H1 (cell line): Measurements from ENCODE around the gene PFKFB3. TPM values are rescaled to one million over a fixed set of nuclear protein-coding genes. Genes with fewer than 3 reads are reported as not detected.

Source experiments
- CTCF ChIA-PET: fragments of 300-600 bp; sonication (Branson Sonifier 250); formaldehyde crosslinking; loops from one replicate; lab custom pipeline; 2021; ENCODE audit not compliant: partially characterized antibody; lab: Charles Lee
- POLR2A ChIA-PET: fragments of 300-600 bp; sonication (Branson Sonifier 250); formaldehyde crosslinking; loops from one replicate; lab custom pipeline; 2021; ENCODE audit warnings: inconsistent platforms; ENCODE audit not compliant: partially characterized antibody; lab: Charles Lee
- DNase-seq, 2 experiments: peaks; one replicate each; pipeline versions ENCODE4 v3.0.0 to v3.0.0-alpha.2; 2010 to 2022; ENCODE audit warnings: low spot score in 2 of 2, low read depth in 1 of 2, mixed read lengths in 1 of 2
- FAIRE-seq: peaks from 2 replicates; lab custom pipeline; 2011; peaks lifted over from hg19 to GRCh38; lab: Jason Lieb, UNC
- H2AFZ ChIP-seq: 2 replicates; pipeline ENCODE4 v1.8.1; 2012; ENCODE audit warnings: low read length, inconsistent platforms
- H2AK5ac ChIP-seq: 2 replicates; pipeline ENCODE4 v1.6.1; 2013; ENCODE audit warnings: low read depth, low read length
- H2BK120ac ChIP-seq: replicated peaks from 2 replicates; pipeline ENCODE3; 2013; ENCODE audit warnings: low read depth, low read length, inconsistent platforms
- H2BK12ac ChIP-seq: 2 replicates; pipeline ENCODE4 v1.6.1; 2013; ENCODE audit warnings: low read depth, low read length
- H2BK15ac ChIP-seq: 2 replicates; pipeline ENCODE4 v1.6.1; 2013; ENCODE audit warnings: low read length
- H2BK20ac ChIP-seq: 2 replicates; pipeline ENCODE4 v1.6.1; 2013; ENCODE audit warnings: low read length
- H2BK5ac ChIP-seq: 2 replicates; pipeline ENCODE4 v1.6.1; 2013; ENCODE audit warnings: low read depth, low read length
- H3K14ac ChIP-seq: 2 replicates; pipeline ENCODE4 v1.6.1; 2013; ENCODE audit warnings: inconsistent platforms; ENCODE audit not compliant: insufficient read length
- H3K18ac ChIP-seq: 2 replicates; pipeline ENCODE4 v1.6.1; 2013; ENCODE audit warnings: low read length; ENCODE audit errors: extremely low read depth
- H3K23ac ChIP-seq: 2 replicates; pipeline ENCODE4 v1.6.1; 2013; ENCODE audit warnings: inconsistent platforms; ENCODE audit not compliant: insufficient read length
- H3K23me2 ChIP-seq: 2 replicates; pipeline ENCODE4 v1.6.1; 2013; ENCODE audit warnings: low read depth, low read length
- H3K27ac ChIP-seq: 2 replicates; pipeline ENCODE4 v1.6.1; 2011; ENCODE audit warnings: low read depth, low read length, inconsistent platforms
- H3K27me3 ChIP-seq, 4 experiments: replicated peaks in 1 of 4; 1 replicate in 1 of 4; 2 replicates in 3 of 4; pipeline versions ENCODE4 v1.6.1 to v1.8.1; 2011 to 2013; ENCODE audit warnings: low read length in 3 of 4, mild to moderate bottlenecking in 3 of 4, inconsistent platforms in 2 of 4, mixed read lengths in 2 of 4, moderate library complexity in 1 of 4; ENCODE audit not compliant: control insufficient read depth in 3 of 4, insufficient read depth in 3 of 4; ENCODE audit errors: extremely low read depth in 1 of 4
- H3K36me3 ChIP-seq, 4 experiments: 2 replicates each; pipeline versions ENCODE4 v1.6.1 to v1.8.1; 2011 to 2013; ENCODE audit warnings: mild to moderate bottlenecking in 4 of 4, low read length in 3 of 4, moderate library complexity in 2 of 4, control low read depth in 1 of 4, inconsistent platforms in 1 of 4; ENCODE audit not compliant: insufficient read depth in 4 of 4, control insufficient read depth in 2 of 4
- H3K4ac ChIP-seq: replicated peaks from 2 replicates; pipeline ENCODE3; 2013; ENCODE audit warnings: low read length, low read depth, mixed read lengths, inconsistent platforms; ENCODE audit not compliant: insufficient read length
- H3K4me1 ChIP-seq, 4 experiments: replicated peaks in 1 of 4; 1 replicate in 1 of 4; 2 replicates in 3 of 4; pipeline versions ENCODE4 v1.6.1 to v1.8.1; 2011 to 2013; ENCODE audit warnings: low read length in 3 of 4, inconsistent platforms in 2 of 4, mixed read lengths in 1 of 4; ENCODE audit not compliant: insufficient read depth in 4 of 4, control insufficient read depth in 3 of 4
- H3K4me2 ChIP-seq, 2 experiments: 2 replicates each; pipeline versions ENCODE4 v1.6.1 to v1.8.1; 2011 to 2013; ENCODE audit warnings: low read depth in 2 of 2, low read length in 2 of 2, control low read depth in 1 of 2, inconsistent platforms in 1 of 2, mild to moderate bottlenecking in 1 of 2; ENCODE audit not compliant: insufficient read depth in 1 of 2
- H3K4me3 ChIP-seq, 4 experiments: fragments of 200-600, 300-600 bp in 1 of 4; sonication (generic), shearing (Covaris generic), sonication (Bioruptor Twin) in 1 of 4; 2 replicates each; pipeline versions ENCODE4 v1.5.1 to v1.8.1; 2011 to 2016; ENCODE audit warnings: low read length in 4 of 4, low read depth in 3 of 4, control low read depth in 2 of 4, inconsistent platforms in 2 of 4, mild to moderate bottlenecking in 2 of 4, mixed read lengths in 1 of 4, moderate library complexity in 1 of 4; ENCODE audit not compliant: insufficient read depth in 2 of 4; ENCODE audit errors: extremely low read depth in 1 of 4
- H3K56ac ChIP-seq: replicated peaks from 2 replicates; pipeline ENCODE3; 2013; ENCODE audit warnings: low read depth, mild to moderate bottlenecking, mixed read lengths, low read length, inconsistent platforms; ENCODE audit not compliant: insufficient read length
- H3K79me1 ChIP-seq: 2 replicates; pipeline ENCODE4 v1.6.1; 2013; ENCODE audit warnings: low read depth, low read length, control low read depth
- H3K79me2 ChIP-seq, 2 experiments: 2 replicates each; pipeline versions ENCODE4 v1.6.1 to v1.8.1; 2012 to 2013; ENCODE audit warnings: low read length in 2 of 2, mild to moderate bottlenecking in 2 of 2, inconsistent platforms in 1 of 2; ENCODE audit not compliant: insufficient read depth in 2 of 2, control insufficient read depth in 1 of 2
- H3K9ac ChIP-seq, 4 experiments: replicated peaks in 1 of 4; 1 replicate in 1 of 4; 2 replicates in 3 of 4; pipeline versions ENCODE4 v1.6.1 to v1.8.1; 2011 to 2013; ENCODE audit warnings: low read depth in 3 of 4, low read length in 3 of 4, control low read depth in 2 of 4, mild to moderate bottlenecking in 2 of 4, moderate library complexity in 2 of 4, inconsistent platforms in 1 of 4; ENCODE audit errors: extremely low read depth in 1 of 4
- H3K9me3 ChIP-seq, 2 experiments: 2 replicates each; pipeline versions ENCODE4 v1.6.1 to v1.8.1; 2012 to 2013; ENCODE audit warnings: mild to moderate bottlenecking in 2 of 2, moderate library complexity in 2 of 2, control low read depth in 1 of 2, inconsistent platforms in 1 of 2, low read depth in 1 of 2, low read length in 1 of 2, mixed read lengths in 1 of 2; ENCODE audit not compliant: insufficient read depth in 2 of 2
- H4K20me1 ChIP-seq, 2 experiments: replicated peaks in 1 of 2; 2 replicates each; pipeline versions ENCODE3 to v1.8.1; 2011 to 2013; ENCODE audit warnings: inconsistent platforms in 2 of 2, low read length in 2 of 2, mild to moderate bottlenecking in 1 of 2; ENCODE audit not compliant: insufficient read depth in 2 of 2, control insufficient read depth in 1 of 2
- H4K5ac ChIP-seq: 2 replicates; pipeline ENCODE4 v1.6.1; 2013; ENCODE audit warnings: low read length, low read depth, mixed read lengths, inconsistent platforms; ENCODE audit not compliant: insufficient read length
- H4K8ac ChIP-seq: 2 replicates; pipeline ENCODE4 v1.8.0; 2013; ENCODE audit warnings: mild to moderate bottlenecking, moderate library complexity, low read length, inconsistent platforms; ENCODE audit not compliant: insufficient read depth; ENCODE audit errors: extremely low read depth
- H4K91ac ChIP-seq: replicated peaks from 2 replicates; pipeline ENCODE3; 2013; ENCODE audit warnings: low read length, mixed read lengths, inconsistent platforms; ENCODE audit not compliant: insufficient read length
- ATF2 ChIP-seq: IDR thresholded peaks from 2 replicates; pipeline ENCODE4 v1.6.1; 2012; ENCODE audit warnings: low read length, inconsistent platforms
- CTBP2 ChIP-seq: IDR thresholded peaks from 2 replicates; pipeline ENCODE4 v1.7.0; 2011; ENCODE audit warnings: borderline replicate concordance, mild to moderate bottlenecking, moderate library complexity, mixed read lengths, low read length; ENCODE audit not compliant: insufficient read depth, insufficient read length
- KDM4A ChIP-seq: IDR thresholded peaks from one replicate; pipeline ENCODE4 v1.7.1; 2012; ENCODE audit warnings: low read depth, mild to moderate bottlenecking, moderate library complexity, low read length, inconsistent platforms; ENCODE audit not compliant: severe bottlenecking
- KDM5A ChIP-seq: fragments of 200-600 bp; IDR thresholded peaks from 2 replicates; pipeline ENCODE4 v1.7.1; 2012; ENCODE audit warnings: mild to moderate bottlenecking, low read length, inconsistent platforms, mixed read lengths
- NANOG ChIP-seq: IDR thresholded peaks from 2 replicates; pipeline ENCODE4 v1.6.1; 2011; ENCODE audit warnings: low read length, low read depth, mild to moderate bottlenecking, inconsistent platforms; ENCODE audit not compliant: insufficient read depth, poor library complexity, severe bottlenecking
- NRF1 ChIP-seq: IDR thresholded peaks from 2 replicates; pipeline ENCODE4 v1.6.1; 2011; ENCODE audit warnings: mild to moderate bottlenecking, low read depth, low read length, improper control_type of control experiment
- POLR2A ChIP-seq, 2 experiments: IDR thresholded peaks; 1 replicate in 1 of 2; 2 replicates in 1 of 2; pipeline ENCODE4 v1.6.1; 2011; ENCODE audit warnings: low read depth in 2 of 2, low read length in 2 of 2, mild to moderate bottlenecking in 2 of 2; ENCODE audit errors: control extremely low read depth in 1 of 2
- SRF ChIP-seq: IDR thresholded peaks from 2 replicates; pipeline ENCODE4 v1.6.1; 2011; ENCODE audit warnings: mild to moderate bottlenecking, low read depth, low read length, moderate library complexity
- TCF12 ChIP-seq: IDR thresholded peaks from 2 replicates; pipeline ENCODE4 v1.6.1; 2011; ENCODE audit warnings: low read depth, mild to moderate bottlenecking, low read length
- USF2 ChIP-seq: IDR thresholded peaks from 2 replicates; pipeline ENCODE4 v1.6.1; 2011; ENCODE audit warnings: low read length, improper control_type of control experiment
- YY1 ChIP-seq: IDR thresholded peaks from 2 replicates; pipeline ENCODE4 v1.6.1; 2011; ENCODE audit warnings: low read depth, mild to moderate bottlenecking, low read length
- WGBS, 2 experiments: shearing (Covaris generic) in 1 of 2; methylation state at CpG; one replicate each; pipeline versions ENCODE4 v1.1.6 to v1.1.7; 2013 to 2015; ENCODE audit warnings: low lambda C conversion rate in 2 of 2, mixed read lengths in 2 of 2, inconsistent platforms in 1 of 2, low coverage in 1 of 2, missing lambda C conversion rate in 1 of 2; ENCODE audit not compliant: insufficient replicate concordance in 2 of 2, insufficient coverage in 1 of 2, insufficient read length in 1 of 2; ENCODE audit errors: extremely low coverage in 1 of 2, missing lambda C conversion rate in 1 of 2; 5-methylcytosine and 5-hydroxymethylcytosine counted together
- polyA plus RNA-seq, 7 experiments: library from polyadenylated mRNA; depleted of rRNA in 3 of 7; stranded (reverse) in 5 of 7; unstranded in 2 of 7; fragments of >200 nt in 5 of 7; fragments of 200-250 nt in 2 of 7; gene quantifications; 1 replicate in 5 of 7; 2 replicates in 1 of 7; 4 replicates in 1 of 7; pipeline versions ENCODE4 v1.2.1 to v1.2.3, GENCODE V29; 2011 to 2013; ENCODE audit warnings: missing spikeins in 2 of 7, mixed read lengths in 2 of 7
- total RNA-seq: library from RNA; stranded (reverse); fragmentation: NEBNext Ultra II Directional; extraction: Animal tissue kit (Norgen Biotek cat#: 25700); gene quantifications from 2 replicates; pipeline ENCODE4 v1.2.1, GENCODE V29; 2021

Gene PFKFB3
- total and polyA plus RNA-seq, 2 of the 8 experiments (the other 6 are each of a cell fraction or from before 2014, with no cell fraction given): 15.6 to 32.0 TPM

- FAIRE-seq (no peak), DNase-seq (no peak)
- Histone ChIP-seq H3K9ac (no peak overlapping the region), H3K18ac (no peak overlapping the region), H2BK20ac (no peak overlapping the region), H4K91ac (no peak overlapping the region), H3K4me2 (no peak overlapping the region), H3K27me3 (no peaks in the 10 kb centered on the region), H3K56ac (no peak overlapping the region), H4K20me1 (peaks cover 0 to 7% of the 10 kb centered on the region in 2 experiments), H2AFZ (no peak overlapping the region), H3K14ac (no peak overlapping the region), H3K4me1 (no peaks in the 10 kb centered on the region), H3K79me2 (no peaks in the 10 kb centered on the region), H3K4ac (no peak overlapping the region), H2AK5ac (no peak overlapping the region), H3K23me2 (no peaks in the 10 kb centered on the region), H2BK120ac (no peak overlapping the region), H3K36me3 (peaks cover 12 to 63% (median 52%) of the 10 kb centered on the region in 4 experiments), H3K23ac (no peak overlapping the region), H3K9me3 (no peaks in the 10 kb centered on the region), H3K27ac (no peak overlapping the region), H2BK15ac (no peak overlapping the region), H4K8ac (no peak overlapping the region), H2BK5ac (no peak overlapping the region), H4K5ac (no peak overlapping the region), H2BK12ac (no peak overlapping the region), H3K79me1 (no peaks in the 10 kb centered on the region; the same call in 1 of the 2 replicates), H3K4me3 (no peak overlapping the region)
- WGBS, 2 experiments: 76% methylated on average over 5 of the region's 5 CpGs; no CpG with 5 or more reads in 1 of the 2 experiments
- ChIA-PET CTCF (interaction anchor here (1.0 to 1.4 kb wide), 3 partner anchors 24 to 173 kb away, joined by 3 to 5 read pairs (median 3); no protein-coding TSS in a partner anchor), POLR2A (interaction anchor here (1.2 kb wide), 1 partner anchor 26 kb away, joined by 5 read pairs; the partner anchor contains the start of gene PFKFB3)
- TF ChIP-seq ATF2: no peak
- no peak for TF ChIP-seq TCF12
- TF ChIP-seq YY1: no peak
- no peak for TF ChIP-seq SRF
- no peak for TF ChIP-seq KDM5A
- TF ChIP-seq NRF1: no peak
- TF ChIP-seq USF2: no peak
- no peak for TF ChIP-seq CTBP2
- TF ChIP-seq KDM4A: no peak
- no peak for TF ChIP-seq NANOG
- TF ChIP-seq POLR2A (IDR thresholded peaks at IDR 0.05; ENCODE audit: control extremely low read depth in 1 of 2, low read depth in 2 of 2, low read length in 2 of 2): no peak
Measured at GRCh38 chr10:6228647-6229046, 25.9 kb downstream of the PFKFB3 start.
